NCI-H524 treated with DMSO at 0.1 percent for 48 hours (cell line): Measurements from ENCODE around the gene ACSL6.

Experiments used
- DNase-seq: peaks from one replicate; lab custom pipeline; 2025; lab: John Stamatoyannopoulos, UW

The ACSL6 gene

DNA sequence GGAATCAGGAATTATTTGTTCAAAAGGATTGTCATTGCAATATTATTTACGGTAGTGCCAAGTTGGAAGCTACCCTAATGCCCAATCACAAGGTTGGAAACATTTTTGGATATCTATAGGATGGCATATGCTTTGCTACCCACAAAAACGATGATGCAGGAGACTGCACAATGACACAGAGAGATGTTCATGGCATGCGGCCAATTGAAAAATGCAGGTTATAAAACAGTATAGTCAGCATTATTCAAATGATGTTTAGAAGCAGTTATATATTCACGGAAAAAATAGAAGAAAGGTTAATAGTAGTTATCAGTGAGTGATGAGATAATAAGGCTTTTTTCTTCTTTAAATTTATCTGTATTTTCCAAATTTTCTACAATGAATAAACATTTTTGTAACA is 5.9 kb upstream of the ACSL6 start:
- no peak for DNase-seq

DNA sequence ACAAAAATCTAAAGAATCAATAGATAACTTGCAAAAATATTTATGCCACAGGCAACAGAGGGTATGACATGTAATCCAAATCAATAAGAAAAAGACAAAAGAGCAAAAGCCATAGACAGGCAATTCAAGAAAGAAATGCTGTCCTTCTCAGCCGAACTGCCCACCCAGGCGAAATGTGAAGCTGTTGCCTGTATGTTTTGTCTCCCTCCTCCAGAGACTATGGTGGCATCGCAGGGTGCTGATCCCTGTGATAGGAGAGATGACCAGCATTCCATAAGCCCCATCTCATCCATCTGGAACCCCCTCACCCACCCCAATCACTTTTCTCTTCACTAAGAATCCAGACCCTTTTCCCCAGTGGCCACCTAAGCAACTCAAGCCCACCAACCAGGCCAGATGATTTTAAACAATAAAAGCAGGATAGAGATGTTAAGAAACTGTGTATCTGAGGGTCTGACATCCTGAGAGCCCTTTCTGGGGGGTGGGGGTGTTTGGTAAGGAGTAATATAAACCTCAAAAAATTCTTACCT is 5.3 kb upstream of the ACSL6 start:
- no peak for DNase-seq

DNA sequence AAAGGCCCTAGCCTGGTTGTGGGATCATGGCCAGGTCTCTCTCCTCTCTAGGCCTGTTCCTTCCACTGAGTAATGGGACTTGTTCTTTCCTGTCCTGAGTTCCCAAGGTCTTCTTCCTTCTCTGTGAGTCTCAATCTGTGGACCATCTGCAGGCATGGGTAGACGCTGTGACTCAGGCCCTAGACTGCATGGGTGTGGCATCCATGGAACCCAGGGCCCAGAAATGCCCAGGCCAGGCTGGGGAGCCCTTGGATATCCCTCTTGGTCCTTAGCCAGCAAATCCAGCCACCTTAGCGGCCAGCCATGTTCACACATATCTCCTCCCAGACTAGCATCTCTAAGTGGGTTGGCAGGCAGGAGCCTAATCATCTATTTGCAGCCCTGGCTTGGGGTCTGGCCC is 2.3 kb upstream of the ACSL6 start:
- DNase-seq: no peak

DNA sequence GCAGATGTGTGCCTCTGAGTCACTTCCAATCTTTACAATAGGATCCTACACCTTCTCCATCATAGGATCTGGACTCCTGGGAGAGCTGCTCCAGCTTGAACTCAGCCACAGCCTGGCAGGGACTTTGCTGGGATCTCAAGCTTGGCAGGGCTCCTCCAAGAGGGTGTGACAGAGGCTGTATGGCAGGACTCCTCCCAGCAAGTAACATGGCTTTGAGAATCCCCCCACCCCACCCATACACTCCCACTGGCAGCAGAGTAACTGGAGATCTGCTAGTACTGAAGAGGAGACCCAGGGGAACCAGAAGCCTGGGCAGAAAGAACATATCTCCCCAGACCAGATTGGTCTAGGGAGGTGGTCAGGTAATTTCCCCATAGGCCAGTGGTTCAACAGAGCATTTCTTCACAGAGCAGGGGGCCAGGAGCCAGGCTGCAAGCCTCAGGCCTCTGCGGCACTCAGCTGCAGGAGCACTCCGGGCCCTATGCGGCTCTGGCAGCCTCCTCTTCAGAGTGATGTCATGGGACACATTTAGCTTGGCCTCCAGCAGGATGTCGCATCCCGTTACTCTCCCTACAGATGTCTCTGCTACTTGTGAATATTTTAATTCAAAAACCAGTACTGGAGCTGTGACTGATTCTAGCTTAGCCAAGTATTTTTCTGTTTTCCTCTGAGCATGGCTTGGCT is 1.7 kb upstream of the ACSL6 start:
- DNase-seq: no peak

DNA sequence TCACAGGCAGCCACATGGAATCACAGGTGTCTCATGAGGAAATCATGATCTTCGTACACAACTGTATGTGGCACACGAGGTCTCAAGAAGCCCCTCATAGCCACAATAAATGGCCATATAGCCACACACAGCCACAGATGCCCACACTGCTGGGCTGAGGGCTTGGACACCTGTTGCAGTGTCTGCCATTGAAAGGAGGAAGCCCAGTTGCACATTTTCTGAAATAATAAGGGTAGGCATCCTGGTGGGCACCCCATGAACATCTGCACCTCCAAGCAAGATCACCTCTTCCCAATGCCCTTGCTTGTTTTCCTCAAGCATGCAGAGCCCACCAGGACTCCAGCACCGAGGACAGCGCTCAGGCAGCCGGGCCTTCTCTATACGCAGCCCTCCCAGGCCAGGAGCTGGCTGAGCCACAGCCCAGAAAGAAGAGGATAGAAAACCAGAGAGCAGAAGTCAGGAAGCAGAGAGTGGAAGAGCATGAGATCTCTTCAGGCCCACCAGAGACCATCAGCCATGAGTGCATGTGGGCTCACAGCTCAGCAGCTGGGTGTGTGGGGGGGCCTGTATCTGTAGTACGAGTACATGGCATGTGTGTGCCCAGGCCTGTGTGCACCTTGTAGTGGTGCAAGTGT is 1.0 kb upstream of the ACSL6 start:
- no peak for DNase-seq

DNA sequence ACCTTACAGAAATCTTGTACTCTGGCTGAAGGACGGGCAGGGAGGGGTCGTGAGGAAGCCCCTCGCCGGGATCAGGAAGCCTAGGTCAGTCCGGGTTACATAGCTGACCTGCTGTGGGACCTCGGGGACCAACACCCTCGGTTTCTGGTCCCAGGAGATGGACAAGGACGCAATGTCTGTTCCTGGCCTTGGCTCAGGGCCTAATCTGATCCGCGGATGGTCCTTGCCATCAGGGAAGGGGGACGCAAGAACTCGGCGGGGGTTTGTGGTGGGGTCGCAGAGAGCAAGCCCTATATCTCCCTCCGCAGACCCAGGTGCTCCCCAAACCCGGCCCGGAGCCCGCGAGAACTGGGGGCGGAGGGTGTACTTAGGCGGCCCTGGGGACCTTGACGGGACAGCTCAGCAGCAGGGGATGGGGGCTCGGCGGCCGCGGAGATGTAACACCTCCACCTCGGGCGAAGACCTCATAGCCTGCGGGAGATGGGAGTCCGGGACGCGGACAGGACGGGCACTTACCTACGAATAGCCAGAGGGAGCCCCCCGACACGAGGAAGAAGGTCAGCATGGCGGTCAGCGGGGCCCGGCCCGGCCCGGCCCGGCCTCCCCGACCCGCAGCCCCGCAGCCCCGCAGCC is 353 bp downstream of the ACSL6 start:
- no peak for DNase-seq

DNA sequence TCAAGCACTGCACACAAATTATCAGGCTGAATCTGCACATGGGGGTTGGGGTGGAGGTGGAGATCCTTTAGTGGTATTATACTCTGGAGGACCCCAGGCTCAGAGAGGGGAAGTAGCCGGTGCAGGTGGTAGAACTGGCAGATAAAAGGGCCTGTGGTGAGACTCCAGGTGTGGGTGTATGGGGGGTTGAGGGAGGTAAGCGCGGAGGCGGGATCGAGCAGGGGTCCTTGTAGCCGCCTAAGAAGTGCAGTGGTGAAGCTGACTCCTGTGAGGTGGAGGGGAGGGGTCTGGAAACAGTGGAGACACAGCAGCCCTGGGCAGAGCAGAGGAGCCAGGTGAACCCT is 841 bp downstream of the ACSL6 start:
- DNase-seq: no peak

DNA sequence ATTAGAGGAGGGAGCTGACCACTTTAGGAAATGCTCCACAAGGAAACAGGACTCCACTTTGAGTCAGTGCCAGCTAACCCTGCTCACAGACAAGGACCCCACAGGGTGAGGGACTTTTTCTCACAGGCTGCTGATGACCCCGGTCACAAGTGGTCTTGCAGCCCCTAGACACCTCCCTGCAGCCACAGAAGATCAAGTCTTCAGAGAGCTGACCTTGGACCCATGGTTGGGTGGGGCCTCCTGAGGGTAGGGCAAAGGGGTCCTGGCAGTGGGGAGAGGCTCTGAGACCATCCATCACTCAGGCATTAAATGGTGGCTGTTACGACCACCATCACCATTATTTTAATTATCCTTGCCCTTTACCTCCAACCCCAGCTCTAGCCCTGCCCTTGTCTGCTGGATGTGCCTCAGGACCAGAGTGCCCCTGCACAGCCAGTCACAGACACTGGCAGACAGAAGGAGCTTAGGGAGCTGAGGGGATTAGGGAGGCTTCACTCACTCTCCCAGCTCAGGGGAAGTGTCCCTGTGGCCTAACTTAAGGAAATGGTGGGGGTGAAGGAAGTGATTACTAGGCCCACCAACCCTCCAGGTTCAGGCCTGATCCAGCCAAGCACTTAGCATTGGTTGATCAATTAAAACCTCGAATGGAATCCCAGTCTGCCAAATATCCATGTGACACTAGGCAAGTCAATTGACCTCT is 1.6 kb downstream of the ACSL6 start:
- DNase-seq: peak; percentile 55

DNA sequence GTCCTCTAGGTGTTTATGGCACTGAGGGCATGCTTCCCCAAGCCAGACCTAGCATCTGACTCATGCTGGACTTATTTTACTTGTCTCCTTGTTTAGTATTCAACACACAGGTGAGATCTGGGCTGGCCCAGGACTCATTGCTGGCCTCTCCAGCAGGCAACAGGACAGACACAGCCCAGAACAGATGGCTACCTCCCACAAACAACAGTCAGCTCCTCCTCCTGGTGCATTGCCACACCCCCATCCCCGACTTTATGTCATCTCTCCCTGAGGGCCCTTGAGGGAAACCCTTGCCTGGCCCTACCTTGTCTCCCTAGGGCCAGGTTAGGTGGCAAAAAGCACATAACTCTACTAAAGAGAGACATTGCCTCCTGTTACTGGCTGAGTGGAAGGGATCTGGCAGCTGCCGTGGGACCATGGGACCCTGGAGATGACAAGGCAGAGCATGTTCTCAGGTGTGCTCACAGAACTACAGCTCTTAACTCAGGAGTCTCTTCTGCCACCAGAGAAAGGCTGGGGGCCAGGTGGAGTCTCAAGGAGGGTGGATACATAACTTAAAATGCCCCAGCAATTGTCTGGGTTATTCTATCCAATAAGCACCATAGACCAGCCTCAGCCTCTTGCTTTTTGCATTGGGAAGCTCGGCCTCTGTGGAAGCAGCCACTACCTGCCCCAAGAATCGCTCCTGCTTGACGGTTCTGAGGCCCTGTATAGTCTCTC is 2.3 kb downstream of the ACSL6 start:
- DNase-seq: peak; percentile 24

DNA sequence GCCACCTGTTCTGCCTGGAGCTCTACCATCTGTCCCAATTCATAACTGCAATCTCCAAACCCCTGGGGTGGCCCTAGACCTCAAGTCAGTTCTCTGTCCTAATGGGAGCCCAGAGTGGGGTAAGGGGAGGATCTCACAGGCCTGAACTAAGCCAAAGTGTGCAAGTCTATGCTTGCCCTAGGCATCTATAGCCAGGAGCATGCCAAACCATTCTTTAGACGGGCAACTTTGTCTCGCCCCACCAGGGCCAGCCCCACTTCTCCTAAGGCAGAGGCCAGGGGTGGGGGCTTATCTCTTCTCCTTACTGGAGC is 3.3 kb downstream of the ACSL6 start:
- no peak for DNase-seq

DNA sequence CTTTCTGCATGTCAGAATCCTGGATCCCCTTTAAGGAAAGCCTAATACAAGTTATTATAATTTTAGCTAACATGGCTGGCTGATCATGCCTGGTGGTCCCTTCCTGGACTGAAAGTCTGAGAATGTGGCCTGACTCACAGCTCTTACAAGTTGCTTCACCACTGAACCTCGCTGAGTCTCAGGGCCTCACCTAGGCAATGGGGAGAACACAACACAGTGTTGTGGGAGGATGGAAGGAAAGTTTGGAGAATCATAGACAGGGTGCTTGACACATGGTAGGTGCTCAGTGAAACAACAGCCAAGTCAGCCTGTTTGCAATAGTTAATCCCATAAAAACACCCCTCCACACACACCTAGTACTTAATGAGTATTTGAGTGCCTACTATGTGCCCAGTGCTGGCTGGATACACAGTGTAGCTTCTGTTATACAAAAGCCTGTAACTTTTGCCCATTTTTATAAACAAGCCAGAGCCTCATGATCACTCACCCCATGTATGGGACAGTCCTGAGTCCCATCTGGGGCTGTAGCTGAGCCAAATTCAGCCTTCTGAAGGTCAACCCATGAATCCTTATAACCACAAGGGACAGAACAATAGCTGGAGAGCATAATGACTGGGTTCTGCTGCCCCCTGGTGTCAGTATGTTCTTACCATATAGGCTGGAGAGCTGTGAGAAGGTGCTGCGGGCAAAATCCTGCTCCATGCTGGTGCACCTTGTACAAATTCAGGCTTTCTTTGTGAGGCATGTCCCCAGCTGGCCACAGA is 3.9 kb downstream of the ACSL6 start:
- peak; percentile 58 for DNase-seq

DNA sequence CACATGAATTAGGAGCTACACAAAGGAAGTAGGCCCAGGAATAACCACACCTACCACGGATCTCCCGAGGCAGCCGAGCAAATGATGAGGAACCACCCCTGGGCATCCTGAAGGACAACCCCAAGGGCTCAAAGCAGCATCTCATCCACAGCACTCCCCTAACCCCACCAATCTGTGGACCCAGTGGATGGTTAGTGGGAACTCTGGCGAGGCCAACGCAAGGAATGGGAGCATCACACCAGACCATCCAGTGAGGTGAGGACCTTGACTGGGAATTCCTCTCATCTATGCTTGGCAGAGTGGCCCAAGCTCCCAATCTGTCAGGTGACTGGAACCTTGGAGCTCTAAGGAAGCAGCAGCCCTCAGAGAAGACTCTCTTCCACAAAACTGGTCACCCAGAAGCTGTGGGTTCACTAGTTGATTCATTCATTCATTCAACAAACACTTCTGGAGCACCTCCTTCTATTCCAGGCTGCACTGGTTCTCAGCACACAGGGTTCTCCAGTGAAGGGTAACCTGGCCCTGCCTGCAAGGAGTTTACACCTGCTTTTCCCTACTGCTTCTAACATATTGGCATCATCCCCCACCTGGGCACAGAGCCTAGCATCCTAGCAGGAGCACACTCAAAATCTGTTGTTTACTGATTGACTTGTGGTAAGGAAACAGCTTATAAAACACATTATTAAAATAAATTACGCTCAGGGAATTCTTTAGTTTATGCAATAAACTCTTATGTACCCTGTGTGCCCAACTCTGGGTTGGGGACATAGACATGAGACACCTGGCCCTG is 4.9 kb downstream of the ACSL6 start:
- DNase-seq: no peak

DNA sequence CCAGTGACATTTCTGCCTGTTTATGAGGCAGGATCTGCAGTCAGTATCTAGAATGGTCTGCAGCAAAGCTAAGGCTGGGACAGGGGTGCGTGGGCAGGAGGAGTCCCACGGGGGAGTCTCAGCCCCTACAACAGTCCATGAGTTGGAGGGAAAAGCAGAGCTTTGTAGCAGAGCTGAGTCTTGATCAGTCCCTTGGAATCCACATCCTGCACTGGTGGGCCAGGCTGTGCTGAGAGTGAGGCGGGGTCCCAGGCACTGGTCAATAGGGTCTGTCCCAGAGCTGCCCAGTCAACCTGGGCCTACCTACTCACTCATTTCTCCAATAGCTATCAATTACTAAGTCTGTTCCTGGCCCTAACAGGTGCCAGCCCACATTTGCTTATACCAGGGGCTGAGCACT is 5.9 kb downstream of the ACSL6 start:
- DNase-seq: no peak

DNA sequence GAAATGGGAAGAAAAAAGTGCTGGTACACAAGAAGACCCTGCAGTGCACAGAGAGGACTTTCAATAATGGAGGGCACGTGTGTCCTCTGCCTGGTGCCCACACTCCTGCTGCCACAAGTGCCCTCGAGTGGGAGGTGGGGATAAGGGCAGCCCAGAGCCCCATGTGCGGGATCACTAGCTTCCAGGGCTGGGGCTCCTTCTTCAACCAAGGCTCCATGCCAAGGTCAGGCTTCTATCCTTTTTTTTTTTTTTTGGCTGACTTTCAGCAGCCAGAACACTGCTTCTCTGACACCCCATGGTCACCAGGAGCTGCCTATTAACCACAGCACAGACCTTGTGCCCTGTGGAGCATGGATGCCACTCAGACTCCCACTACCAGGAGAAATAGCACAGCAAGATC is 7.5 kb downstream of the ACSL6 start:
- DNase-seq: no peak

DNA sequence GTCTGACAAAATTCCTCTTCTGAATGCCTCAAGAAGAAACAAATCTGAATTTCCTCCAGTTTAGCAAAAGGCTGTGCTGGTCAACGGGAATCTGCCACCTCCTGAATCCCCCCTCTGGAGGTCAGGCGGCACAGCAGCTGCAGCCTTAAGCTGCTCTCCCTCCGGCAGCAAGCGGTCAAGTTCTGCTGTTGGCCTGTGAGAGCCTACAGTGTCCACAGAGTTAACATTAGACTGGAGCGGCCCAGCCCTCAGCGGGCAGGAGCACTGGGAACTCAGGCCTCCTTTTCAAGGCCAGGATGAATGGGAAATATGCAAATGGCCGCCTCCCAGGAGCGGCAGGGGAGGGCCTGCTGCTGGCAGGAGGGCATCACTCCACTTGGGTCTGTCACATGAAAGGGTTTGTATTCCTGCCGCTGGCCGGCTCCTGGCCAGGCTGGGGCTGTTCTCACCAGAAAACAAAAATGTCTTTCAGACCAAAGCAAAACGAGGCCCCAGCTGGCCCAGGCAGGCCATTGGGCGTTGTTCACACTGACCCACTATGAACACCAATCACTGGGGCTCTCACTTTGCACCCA is 8.2 kb downstream of the ACSL6 start:
- DNase-seq: no peak

DNA sequence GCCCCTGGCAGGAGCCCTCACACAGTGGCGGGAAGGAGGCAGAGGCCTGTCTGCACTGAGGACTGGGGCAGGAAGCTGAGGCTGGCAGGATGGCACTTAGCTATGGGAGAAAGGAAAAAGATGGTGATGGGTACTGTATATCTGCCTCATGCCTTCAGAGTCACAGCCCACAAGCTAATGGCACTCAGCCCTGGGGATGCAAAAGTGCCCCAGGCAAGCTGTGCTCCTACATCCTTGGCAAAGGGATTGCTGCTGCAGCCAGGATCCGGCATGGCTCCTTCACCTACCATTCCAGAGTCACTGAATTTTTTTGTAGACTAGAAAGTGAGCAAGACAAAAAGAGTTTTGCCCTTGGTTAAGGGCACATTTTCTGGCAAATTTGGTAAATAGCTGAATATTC is 8.7 kb downstream of the ACSL6 start:
- DNase-seq: no peak

DNA sequence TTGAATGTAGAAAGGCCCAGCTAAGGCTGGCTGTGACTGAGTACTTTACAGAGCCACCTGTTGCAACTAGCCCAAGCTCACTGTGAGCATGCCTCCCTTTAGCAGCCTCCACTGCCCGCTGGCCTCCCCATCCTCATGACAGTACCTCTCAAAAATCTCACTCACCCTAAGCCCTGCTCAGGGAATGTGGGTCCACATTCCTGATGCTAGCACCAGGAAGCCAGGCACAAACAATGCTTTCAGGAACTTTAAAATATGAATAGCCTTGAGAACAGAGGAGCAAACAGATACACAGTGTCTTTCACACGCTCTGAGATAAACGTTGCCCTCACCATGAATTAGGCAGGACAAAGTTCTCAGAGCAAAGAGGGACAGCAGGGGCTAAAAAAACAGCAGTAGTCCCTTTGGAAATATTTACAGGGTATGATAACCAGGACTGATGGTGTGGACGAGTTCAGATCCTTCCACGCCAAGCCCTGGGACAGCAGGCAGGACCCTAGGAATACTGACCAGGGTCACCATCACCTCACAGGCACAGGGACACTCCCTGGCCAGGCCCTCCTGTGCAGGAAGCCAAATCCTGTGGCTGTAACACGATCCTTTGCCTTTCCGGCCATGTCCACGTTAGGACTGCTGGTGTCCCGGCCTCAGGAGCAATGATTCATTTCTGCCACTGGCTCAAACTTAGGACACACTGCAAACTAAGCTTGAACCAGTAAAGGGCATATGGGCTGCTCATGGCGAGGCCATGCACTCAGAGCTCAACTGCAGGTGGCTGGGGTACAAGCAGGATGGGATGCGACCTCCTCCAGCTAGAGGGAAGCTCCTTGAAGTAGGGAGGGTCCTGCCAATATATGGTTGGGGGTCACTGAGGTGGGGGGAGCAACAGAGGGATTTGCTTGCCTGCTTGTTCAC is 9.6 kb downstream of the ACSL6 start:
- DNase-seq: no peak

DNA sequence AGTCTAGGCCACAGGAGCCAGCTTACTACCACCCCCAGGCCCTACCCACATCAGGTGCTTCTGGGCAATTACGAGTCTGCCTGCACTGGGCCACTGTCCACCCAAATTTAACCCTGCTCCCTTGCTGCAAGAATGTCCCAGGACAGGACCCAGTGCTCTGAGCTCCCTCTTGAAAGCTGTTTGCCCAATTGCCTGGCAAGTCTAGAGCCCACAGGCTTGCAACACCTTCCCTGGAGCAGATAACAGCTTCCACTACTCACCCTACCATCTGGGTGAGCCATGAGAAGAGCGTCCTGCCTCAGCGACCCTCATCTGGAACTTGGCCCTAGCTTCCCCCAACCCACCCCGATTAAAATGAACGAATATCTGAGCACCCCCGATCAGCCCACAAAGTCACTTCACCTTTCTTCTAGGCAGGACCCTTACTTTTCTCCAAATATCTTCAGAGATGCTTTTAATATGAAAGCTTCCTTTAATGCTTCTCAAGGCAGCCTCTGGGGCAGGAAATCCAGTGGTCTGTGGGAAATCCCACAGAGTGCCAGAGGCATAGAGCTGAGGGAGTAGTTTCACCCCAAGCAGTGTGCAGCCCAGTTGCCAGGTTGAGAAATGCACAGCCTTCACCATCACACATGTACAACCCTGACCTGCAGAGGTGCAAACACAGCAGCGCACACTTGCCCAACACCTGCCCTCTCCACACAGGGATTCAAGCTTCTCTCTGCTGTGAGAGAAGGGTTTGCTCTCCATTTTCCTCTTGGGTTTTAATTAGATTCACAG is 10.6 kb downstream of the ACSL6 start:
- no peak for DNase-seq

DNA sequence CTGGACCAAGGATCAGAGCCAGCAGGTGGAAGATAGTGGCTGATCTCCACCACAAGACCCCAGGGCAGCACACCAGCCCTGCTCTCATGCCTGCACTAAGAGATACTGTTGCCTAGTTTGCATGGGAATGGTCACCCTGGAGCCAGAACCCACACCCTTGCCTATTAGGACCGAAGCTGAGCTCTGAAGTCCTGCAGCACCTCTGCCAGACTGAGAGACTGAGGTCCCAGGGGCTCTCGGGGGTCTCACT is 11.3 kb downstream of the ACSL6 start:
- no peak for DNase-seq
